CD4-positive, CD25-positive, alpha-beta regulatory T cell (primary cell): ENCODE results near the gene EPHB2. TPM values are rescaled to one million over a fixed set of nuclear protein-coding genes. Genes with fewer than 3 reads are reported as not detected.

ENCODE experiments used
- ATAC-seq, 2 donors: fragments of 150-1000 bp; cut with Tn5 transposase; one replicate each; pipeline ENCODE4 v1.10.0; 2021; ENCODE audit warnings: low read depth in 2 of 2, moderate number of reproducible peaks in 2 of 2, moderate library complexity in 1 of 2
- DNase-seq, 3 donors: peaks; one replicate each; pipeline versions ENCODE4 v3.0.0 to v3.0.0-alpha.2; 2012 to 2022; ENCODE audit warnings: mixed read lengths in 1 of 3
- H3K27ac ChIP-seq: one replicate; pipeline ENCODE4 v1.7.0; 2013; ENCODE audit warnings: mild to moderate bottlenecking, low read length; ENCODE audit not compliant: insufficient read depth, poor library complexity, severe bottlenecking
- H3K27me3 ChIP-seq: one replicate; pipeline ENCODE4 v1.7.0; 2013; ENCODE audit warnings: low read length; ENCODE audit not compliant: control insufficient read depth, insufficient read depth
- H3K36me3 ChIP-seq: one replicate; pipeline ENCODE4 v1.7.0; 2013; ENCODE audit warnings: mild to moderate bottlenecking, low read length, moderate library complexity; ENCODE audit not compliant: control insufficient read depth, insufficient read depth
- H3K4me1 ChIP-seq: 2 replicates; pipeline ENCODE4 v1.7.0; 2013; ENCODE audit warnings: mild to moderate bottlenecking, low read length; ENCODE audit not compliant: insufficient read depth, control insufficient read depth, poor library complexity, severe bottlenecking
- H3K4me3 ChIP-seq: one replicate; pipeline ENCODE4 v1.7.0; 2013; ENCODE audit warnings: low read depth, mild to moderate bottlenecking, low read length, moderate library complexity
- H3K9me3 ChIP-seq, 2 experiments: 1 replicate in 1 of 2; 2 replicates in 1 of 2; pipeline ENCODE4 v1.7.0; 2013; ENCODE audit warnings: low read length in 2 of 2, mild to moderate bottlenecking in 1 of 2, moderate library complexity in 1 of 2; ENCODE audit not compliant: control insufficient read depth in 2 of 2
- H3K27ac Mint-ChIP-seq, 3 donors: one replicate each; pipeline ENCODE4 v1.8.0; 2020 to 2022; ENCODE audit warnings: mild to moderate bottlenecking in 3 of 3, mixed read lengths in 3 of 3, moderate library complexity in 2 of 3
- H3K27me3 Mint-ChIP-seq: one replicate; pipeline ENCODE4 v1.8.0; 2022; ENCODE audit warnings: mild to moderate bottlenecking, mixed read lengths
- H3K36me3 Mint-ChIP-seq: one replicate; pipeline ENCODE4 v1.8.0; 2020; ENCODE audit warnings: mixed read lengths
- H3K4me1 Mint-ChIP-seq, 4 donors: one replicate each; pipeline ENCODE4 v1.8.0; 2020 to 2022; ENCODE audit warnings: mixed read lengths in 4 of 4, mild to moderate bottlenecking in 1 of 4
- H3K4me3 Mint-ChIP-seq, 4 donors: one replicate each; pipeline ENCODE4 v1.8.0; 2020 to 2022; ENCODE audit warnings: mild to moderate bottlenecking in 4 of 4, mixed read lengths in 4 of 4, moderate library complexity in 3 of 4
- H3K9me3 Mint-ChIP-seq, 7 donors: one replicate each; pipeline ENCODE4 v1.8.0; 2020 to 2022; ENCODE audit warnings: mixed read lengths in 7 of 7, mild to moderate bottlenecking in 3 of 7, moderate library complexity in 2 of 7
- polyA plus RNA-seq, 4 donors: library from polyadenylated mRNA; unstranded; fragments of 300-500 nt; fragmentation: Illumina TruSeq; gene quantifications; one replicate each; pipeline ENCODE4 v1.2.3, GENCODE V29; 2021
- total RNA-seq: library from RNA; stranded (reverse); gene quantifications from one replicate; pipeline ENCODE4 v1.2.3, GENCODE V29; 2022

EPHB2 gene
- total and polyA plus RNA-seq, 5 donors from 2014 or later = not detected

- no peaks in the 10 kb centered on the region for H3K4me1 Mint-ChIP-seq
- H3K9me3 Mint-ChIP-seq = no peaks in the 10 kb centered on the region
- Histone ChIP-seq H3K4me1 (no peaks in the 10 kb centered on the region), H3K27me3 (peaks cover 3% of the 10 kb centered on the region), H3K27ac (no peak overlapping the region), H3K9me3 (no peaks in the 10 kb centered on the region), H3K36me3 (no peaks in the 10 kb centered on the region), H3K4me3 (no peak overlapping the region)
- H3K27ac Mint-ChIP-seq = no peak overlapping the region
- ATAC-seq (no peak), DNase-seq (no peak)
- no peaks in the 10 kb centered on the region for H3K36me3 Mint-ChIP-seq
- H3K4me3 Mint-ChIP-seq = no peak overlapping the region
- H3K27me3 Mint-ChIP-seq = peaks cover 7% of the 10 kb centered on the region
Measured at GRCh38 chr1:22845398-22845935, 134.8 kb downstream of the EPHB2 start.

DNA sequence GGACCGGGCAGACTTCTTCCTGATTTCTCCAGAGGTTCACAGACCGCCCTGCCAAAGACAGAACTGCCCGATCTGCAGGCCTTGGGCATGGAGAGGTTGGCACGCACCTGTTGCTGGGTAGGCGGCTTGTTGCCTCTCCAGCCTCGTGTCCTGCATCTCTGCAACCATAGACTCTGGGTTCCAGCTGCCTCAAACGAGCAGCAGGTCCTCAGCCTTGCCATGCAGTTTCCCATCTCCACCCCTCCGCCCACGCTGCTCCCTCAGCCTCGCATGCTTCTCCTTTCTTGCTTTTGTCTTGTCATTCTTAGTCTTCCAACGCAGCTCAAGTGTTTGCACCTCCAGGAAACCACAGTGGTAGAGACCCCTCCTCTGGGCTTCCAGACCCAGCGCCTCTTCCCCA is 135.8 kb downstream of the EPHB2 start:
- ATAC-seq (no peak), DNase-seq (no peak)
- Histone ChIP-seq H3K4me3 (no peak overlapping the region), H3K36me3 (no peaks in the 10 kb centered on the region), H3K27ac (no peak overlapping the region), H3K27me3 (peaks cover 3% of the 10 kb centered on the region), H3K9me3 (no peaks in the 10 kb centered on the region), H3K4me1 (no peaks in the 10 kb centered on the region)
- Mint-ChIP-seq H3K9me3 (no peaks in the 10 kb centered on the region), H3K4me3 (no peak overlapping the region), H3K36me3 (no peaks in the 10 kb centered on the region), H3K27me3 (peaks cover 12% of the 10 kb centered on the region), H3K4me1 (no peaks in the 10 kb centered on the region), H3K27ac (no peak overlapping the region)

DNA sequence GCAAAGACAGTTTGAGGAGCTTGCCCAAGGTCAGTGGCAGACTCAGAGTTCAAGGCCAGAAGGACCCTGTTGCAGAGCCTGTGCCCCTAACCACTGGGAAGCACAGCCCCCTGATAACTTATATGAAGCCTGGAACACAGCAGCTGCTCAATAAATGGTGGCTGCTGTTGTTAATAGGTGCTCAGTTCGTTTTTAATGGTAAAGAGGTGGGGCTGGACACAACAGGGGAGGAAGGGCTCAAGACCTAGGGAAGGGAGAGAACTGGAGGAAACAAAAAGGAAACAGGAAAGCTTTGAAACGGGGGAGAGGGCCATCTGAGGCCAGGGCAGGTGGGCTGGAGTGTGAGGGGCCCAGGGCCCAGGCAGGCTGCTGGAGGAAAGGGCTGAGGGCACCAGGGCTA is 136.6 kb downstream of the EPHB2 start:
- ATAC-seq (no peak), DNase-seq (no peak)
- no peak overlapping the region for H3K27ac ChIP-seq
- H3K27ac Mint-ChIP-seq = no peak overlapping the region
- H3K9me3 Mint-ChIP-seq = no peaks in the 10 kb centered on the region
- H3K4me3 Mint-ChIP-seq = no peak overlapping the region
- H3K9me3 ChIP-seq = no peaks in the 10 kb centered on the region
- H3K4me1 ChIP-seq = no peaks in the 10 kb centered on the region
- peaks cover 12% of the 10 kb centered on the region for H3K27me3 Mint-ChIP-seq
- H3K36me3 ChIP-seq = no peaks in the 10 kb centered on the region
- H3K4me1 Mint-ChIP-seq = no peaks in the 10 kb centered on the region
- H3K27me3 ChIP-seq = peaks cover 3% of the 10 kb centered on the region
- no peaks in the 10 kb centered on the region for H3K36me3 Mint-ChIP-seq
- H3K4me3 ChIP-seq = no peak overlapping the region

GRCh38 chr1:22847709-22848108 is 137.1 kb downstream of the EPHB2 start:
- no peak overlapping the region for H3K4me3 ChIP-seq
- no peaks in the 10 kb centered on the region for H3K4me1 ChIP-seq
- peaks cover 12% of the 10 kb centered on the region for H3K27me3 Mint-ChIP-seq
- no peak overlapping the region for H3K4me3 Mint-ChIP-seq
- no peaks in the 10 kb centered on the region for H3K36me3 ChIP-seq
- no peak for DNase-seq
- H3K9me3 Mint-ChIP-seq = no peaks in the 10 kb centered on the region
- no peaks in the 10 kb centered on the region for H3K4me1 Mint-ChIP-seq
- ATAC-seq = no peak
- no peak overlapping the region for H3K27ac Mint-ChIP-seq
- no peaks in the 10 kb centered on the region for H3K36me3 Mint-ChIP-seq
- no peaks in the 10 kb centered on the region for H3K9me3 ChIP-seq
- no peak overlapping the region for H3K27ac ChIP-seq
- H3K27me3 ChIP-seq = peaks cover 3% of the 10 kb centered on the region

GRCh38 chr1:22848405-22848804 is 137.8 kb downstream of the EPHB2 start:
- Mint-ChIP-seq H3K9me3 (no peaks in the 10 kb centered on the region), H3K4me3 (no peak overlapping the region), H3K27ac (no peak overlapping the region), H3K4me1 (peaks cover 0 to under 1% (median 0%) of the 10 kb centered on the region in 4 donors), H3K27me3 (peaks cover 12% of the 10 kb centered on the region), H3K36me3 (no peaks in the 10 kb centered on the region)
- H3K36me3 ChIP-seq = no peaks in the 10 kb centered on the region
- DNase-seq (no peak), ATAC-seq (no peak)
- no peaks in the 10 kb centered on the region for H3K4me1 ChIP-seq
- H3K27me3 ChIP-seq = peaks cover 3% of the 10 kb centered on the region
- H3K4me3 ChIP-seq = no peak overlapping the region
- H3K27ac ChIP-seq = no peak overlapping the region
- no peaks in the 10 kb centered on the region for H3K9me3 ChIP-seq

- no peaks in the 10 kb centered on the region for H3K36me3 ChIP-seq
- ATAC-seq = no peak
- peaks cover 0 to 2% (median 0%) of the 10 kb centered on the region in 4 donors for H3K4me1 Mint-ChIP-seq
- H3K4me1 ChIP-seq = no peaks in the 10 kb centered on the region
- H3K27ac ChIP-seq = no peak overlapping the region
- H3K27ac Mint-ChIP-seq = peak overlapping the region in 1 of 3 donors; percentile 54
- no peak overlapping the region for H3K4me3 Mint-ChIP-seq
- no peaks in the 10 kb centered on the region for H3K9me3 Mint-ChIP-seq
- H3K27me3 ChIP-seq = peaks cover 3% of the 10 kb centered on the region
- H3K9me3 ChIP-seq = no peaks in the 10 kb centered on the region
- H3K4me3 ChIP-seq = no peak overlapping the region
- DNase-seq = no peak
- H3K27me3 Mint-ChIP-seq = peaks cover 14% of the 10 kb centered on the region
- H3K36me3 Mint-ChIP-seq = no peaks in the 10 kb centered on the region
Measured at GRCh38 chr1:22849770-22850169, 139.1 kb downstream of the EPHB2 start.

DNA sequence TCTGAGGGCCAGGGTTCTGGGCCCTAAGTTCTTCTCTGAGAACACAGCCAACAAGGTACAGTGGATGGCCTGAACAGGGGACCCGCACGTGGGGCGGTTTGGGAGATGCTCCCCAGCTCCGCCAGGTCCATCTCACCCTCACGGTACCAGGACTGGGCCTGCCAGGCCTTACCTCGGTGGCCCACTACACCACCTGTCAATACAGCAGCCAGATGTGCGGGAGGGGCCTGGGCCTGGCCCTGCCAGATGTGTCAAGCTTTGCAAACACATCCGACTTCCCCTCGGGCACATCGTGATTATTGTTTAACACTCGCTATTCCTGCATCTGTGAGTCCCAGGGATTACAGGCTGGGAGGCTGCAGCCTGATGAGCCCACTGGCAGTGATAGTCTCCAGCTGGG is 139.6 kb downstream of the EPHB2 start:
- H3K4me3 Mint-ChIP-seq = no peak overlapping the region

DNA sequence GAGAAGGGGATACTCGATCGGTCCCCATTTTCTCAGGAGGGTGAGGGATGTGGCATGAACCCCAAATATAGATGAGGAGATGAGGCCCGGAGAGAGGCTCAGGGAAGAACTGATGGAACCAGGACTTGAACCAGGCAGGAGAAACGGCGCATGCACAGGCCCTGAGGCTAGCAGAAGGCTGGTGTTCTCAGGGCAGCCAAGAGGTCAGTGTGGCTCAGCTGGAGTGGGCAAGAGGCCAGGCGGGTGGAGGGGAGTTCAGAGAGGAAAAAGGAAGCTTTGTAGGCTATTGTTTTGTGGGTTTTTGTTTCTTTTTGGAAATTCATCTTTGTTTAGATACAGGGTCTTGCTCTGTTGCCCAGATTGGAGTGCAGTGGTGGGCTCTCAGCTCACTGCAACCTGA is 140.0 kb downstream of the EPHB2 start:
- Mint-ChIP-seq H3K4me3 (no peak overlapping the region), H3K27me3 (peaks cover 21% of the 10 kb centered on the region), H3K9me3 (no peaks in the 10 kb centered on the region), H3K4me1 (peaks cover 0 to 2% (median 0%) of the 10 kb centered on the region in 4 donors), H3K36me3 (no peaks in the 10 kb centered on the region), H3K27ac (no peak overlapping the region)
- Histone ChIP-seq H3K9me3 (no peaks in the 10 kb centered on the region), H3K27me3 (no peaks in the 10 kb centered on the region), H3K27ac (no peak overlapping the region), H3K4me3 (no peak overlapping the region), H3K4me1 (no peaks in the 10 kb centered on the region), H3K36me3 (no peaks in the 10 kb centered on the region)
- ATAC-seq (no peak), DNase-seq (no peak)

More for the DNA sequence above, 139.6 kb downstream of the EPHB2 start:
- no peaks in the 10 kb centered on the region for H3K36me3 Mint-ChIP-seq
- no peaks in the 10 kb centered on the region for H3K9me3 ChIP-seq
- DNase-seq (no peak), ATAC-seq (no peak)
- H3K4me3 ChIP-seq = no peak overlapping the region
- no peak overlapping the region for H3K27ac ChIP-seq
- H3K27me3 ChIP-seq = peaks cover 2% of the 10 kb centered on the region
- peaks cover 0 to 2% (median 0%) of the 10 kb centered on the region in 4 donors for H3K4me1 Mint-ChIP-seq
- peaks cover 18% of the 10 kb centered on the region for H3K27me3 Mint-ChIP-seq
- H3K27ac Mint-ChIP-seq = no peak overlapping the region
- H3K4me1 ChIP-seq = no peaks in the 10 kb centered on the region
- no peaks in the 10 kb centered on the region for H3K36me3 ChIP-seq
- H3K9me3 Mint-ChIP-seq = no peaks in the 10 kb centered on the region
